Mesodermal cell (in vitro differentiated cells): ENCODE measurements around the gene NDST1.

Experiments used
- H3K27ac ChIP-seq: 2 replicates; pipeline ENCODE4 v1.7.0; 2013; ENCODE audit warnings: mild to moderate bottlenecking, low read depth, low read length, moderate library complexity; ENCODE audit not compliant: severe bottlenecking
- H3K36me3 ChIP-seq: 2 replicates; pipeline ENCODE4 v1.7.1; 2013; ENCODE audit warnings: mild to moderate bottlenecking, low read length, moderate library complexity; ENCODE audit not compliant: control insufficient read depth, insufficient read depth
- H3K4me1 ChIP-seq: one replicate; pipeline ENCODE4 v1.7.1; 2013; ENCODE audit warnings: mild to moderate bottlenecking, low read length; ENCODE audit not compliant: insufficient read depth, control insufficient read depth, poor library complexity, severe bottlenecking
- H3K4me3 ChIP-seq: 2 replicates; pipeline ENCODE4 v1.7.0; 2013; ENCODE audit warnings: low read length, control low read depth, mild to moderate bottlenecking; ENCODE audit not compliant: insufficient read depth, poor library complexity, severe bottlenecking; ENCODE audit errors: extremely low read depth
- H3K9me3 ChIP-seq: 2 replicates; pipeline ENCODE4 v1.7.1; 2013; ENCODE audit warnings: mild to moderate bottlenecking, low read length, moderate library complexity; ENCODE audit not compliant: control insufficient read depth
- WGBS, 2 experiments: methylation state at CpG; one replicate each; pipeline ENCODE4 v1.1.5; 2013; ENCODE audit warnings: missing lambda C conversion rate in 2 of 2; ENCODE audit not compliant: insufficient coverage in 2 of 2; 5-methylcytosine and 5-hydroxymethylcytosine counted together

The NDST1 gene

DNA sequence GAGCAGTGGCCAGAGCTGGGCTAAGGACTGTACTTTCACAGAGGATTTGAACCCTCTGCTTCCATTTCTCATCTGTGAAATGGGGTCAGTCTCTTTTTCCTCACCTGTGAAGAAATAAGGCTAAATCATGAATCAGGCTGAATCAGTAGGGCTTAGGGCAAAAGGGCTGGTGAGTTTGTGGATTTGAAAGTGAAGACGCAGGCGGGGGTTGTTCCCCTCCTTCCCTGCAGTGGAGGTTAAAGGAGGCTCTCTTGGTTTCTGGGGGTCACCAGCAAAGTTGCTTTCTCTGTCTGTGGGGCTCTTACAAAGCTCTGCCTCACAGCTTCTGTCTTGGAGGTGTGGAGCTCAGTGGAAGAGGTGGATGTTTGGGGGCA lies 17.6 kb upstream of the NDST1 start:
- Histone ChIP-seq H3K36me3 (peaks cover 31% of the 10 kb centered on the region), H3K27ac (peak overlapping the region; percentile 36), H3K4me1 (peaks cover 58% of the 10 kb centered on the region), H3K9me3 (no peaks in the 10 kb centered on the region), H3K4me3 (no peak overlapping the region)
- WGBS, 2 experiments, result 80 to 88% methylated on average over 2 of the region's 2 CpGs

GRCh38 chr5:150490754-150491153 lies 17.2 kb upstream of the NDST1 start:
- no CpG with 5 or more reads among the region's 1 CpG for WGBS, 2 experiments
- no peaks in the 10 kb centered on the region for H3K9me3 ChIP-seq
- peak overlapping the region; percentile 36 for H3K27ac ChIP-seq
- H3K4me3 ChIP-seq, result no peak overlapping the region
- H3K4me1 ChIP-seq, result peaks cover 58% of the 10 kb centered on the region
- peaks cover 35% of the 10 kb centered on the region for H3K36me3 ChIP-seq

- no peak overlapping the region for H3K4me3 ChIP-seq
- no peak overlapping the region for H3K27ac ChIP-seq
- peaks cover 41% of the 10 kb centered on the region for H3K36me3 ChIP-seq
- no peaks in the 10 kb centered on the region for H3K9me3 ChIP-seq
- H3K4me1 ChIP-seq, result peaks cover 63% of the 10 kb centered on the region
- WGBS, 2 experiments, result 88 to 100% methylated on average over 2 to 3 of the region's 4 CpGs
Measured at GRCh38 chr5:150491876-150492275, 16.1 kb upstream of the NDST1 start.

GRCh38 chr5:150492621-150493020 lies 15.3 kb upstream of the NDST1 start:
- H3K9me3 ChIP-seq, result no peaks in the 10 kb centered on the region
- H3K36me3 ChIP-seq, result peaks cover 44% of the 10 kb centered on the region
- H3K4me3 ChIP-seq, result no peak overlapping the region
- H3K4me1 ChIP-seq, result peaks cover 64% of the 10 kb centered on the region
- H3K27ac ChIP-seq, result no peak overlapping the region
- WGBS, 2 experiments, result 86 to 90% methylated on average over 2 to 5 of the region's 6 CpGs

DNA sequence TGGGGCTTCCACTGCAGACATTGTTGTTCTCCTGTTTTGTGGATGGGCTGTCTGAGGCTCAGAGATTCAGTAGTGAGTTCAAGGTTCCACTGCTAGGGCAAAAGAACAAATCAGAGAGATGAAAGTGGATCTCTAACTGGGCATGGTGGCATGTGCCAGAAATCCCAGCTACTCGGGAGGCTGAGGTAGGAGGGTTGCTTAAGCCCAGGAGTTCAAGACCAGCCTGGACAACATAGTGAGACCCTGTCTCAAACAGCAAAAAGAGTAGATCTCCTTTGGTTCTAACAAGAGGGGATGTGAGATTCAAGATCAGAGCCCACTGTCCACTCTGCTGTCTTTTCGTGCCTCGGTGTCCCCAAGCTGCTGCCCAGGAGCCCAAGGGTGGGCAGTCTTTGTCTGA lies 11.8 kb upstream of the NDST1 start:
- Histone ChIP-seq H3K27ac (no peak overlapping the region), H3K4me3 (no peak overlapping the region), H3K4me1 (peaks cover 47% of the 10 kb centered on the region), H3K9me3 (no peaks in the 10 kb centered on the region), H3K36me3 (peaks cover 64% of the 10 kb centered on the region)
- 91 to 100% methylated on average over 3 of the region's 3 CpGs for WGBS, 2 experiments

DNA sequence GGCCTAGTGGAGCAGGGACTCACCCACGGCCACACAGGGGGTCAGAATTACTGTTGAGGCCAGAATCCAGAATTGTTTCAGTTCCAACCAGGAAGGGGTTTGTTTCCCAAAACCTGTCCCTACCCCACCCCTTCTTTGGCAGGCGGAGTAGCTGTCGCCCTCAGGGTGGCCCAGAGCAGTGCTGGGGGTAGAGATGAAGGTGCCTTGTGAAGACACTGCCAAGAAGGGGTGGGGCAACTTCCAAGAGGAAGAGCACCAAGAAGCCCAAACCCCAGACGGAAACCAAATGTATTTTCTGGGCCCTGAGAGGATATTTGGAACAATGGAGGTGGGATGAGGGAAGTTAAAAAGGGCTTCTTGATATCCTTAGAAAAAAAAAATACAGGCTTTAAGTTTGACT lies 11.4 kb upstream of the NDST1 start:
- no peaks in the 10 kb centered on the region for H3K9me3 ChIP-seq
- WGBS, 2 experiments, result 100% methylated on average over 1 to 2 of the region's 4 CpGs
- no peak overlapping the region for H3K4me3 ChIP-seq
- peaks cover 65% of the 10 kb centered on the region for H3K36me3 ChIP-seq
- peak overlapping the region; percentile 45 for H3K27ac ChIP-seq
- H3K4me1 ChIP-seq, result peaks cover 47% of the 10 kb centered on the region

GRCh38 chr5:150497274-150497988 lies 10.5 kb upstream of the NDST1 start:
- H3K4me1 ChIP-seq, result peaks cover 44% of the 10 kb centered on the region
- WGBS, 2 experiments, result 82 to 86% methylated on average over 9 to 13 of the region's 14 CpGs
- H3K4me3 ChIP-seq, result no peak overlapping the region
- H3K36me3 ChIP-seq, result peaks cover 58% of the 10 kb centered on the region
- no peaks in the 10 kb centered on the region for H3K9me3 ChIP-seq
- no peak overlapping the region for H3K27ac ChIP-seq

GRCh38 chr5:150497989-150498317 lies 10.0 kb upstream of the NDST1 start:
- peaks cover 39% of the 10 kb centered on the region for H3K4me1 ChIP-seq
- WGBS, 2 experiments, result 92% methylated on average over 5 of the region's 5 CpGs
- no peak overlapping the region for H3K4me3 ChIP-seq
- H3K27ac ChIP-seq, result no peak overlapping the region
- no peaks in the 10 kb centered on the region for H3K9me3 ChIP-seq
- H3K36me3 ChIP-seq, result peaks cover 58% of the 10 kb centered on the region

DNA sequence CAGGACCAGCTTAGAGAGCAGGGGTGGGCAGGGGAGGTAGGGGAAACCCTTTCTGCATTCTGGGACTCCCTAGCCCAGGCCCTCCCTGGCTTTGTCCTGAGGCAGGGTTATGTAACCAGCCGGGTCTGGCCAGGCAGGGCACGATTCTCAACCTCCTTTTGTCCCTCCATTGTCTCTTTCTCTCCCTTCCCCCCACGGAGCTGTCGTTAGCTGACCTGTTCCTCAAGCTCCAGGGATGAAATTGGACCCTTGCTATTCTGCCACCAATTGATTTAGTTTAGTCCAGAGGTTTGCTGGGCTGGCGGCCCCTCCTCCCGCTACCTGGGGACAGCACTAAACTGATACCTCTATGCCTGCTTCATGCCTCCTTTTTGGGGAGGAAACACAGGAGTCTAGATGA lies 9.4 kb upstream of the NDST1 start:
- no peaks in the 10 kb centered on the region for H3K9me3 ChIP-seq
- H3K4me1 ChIP-seq, result peaks cover 39% of the 10 kb centered on the region
- peaks cover 56% of the 10 kb centered on the region for H3K36me3 ChIP-seq
- no peak overlapping the region for H3K4me3 ChIP-seq
- no peak overlapping the region for H3K27ac ChIP-seq
- whole genome bisulfite sequencing, 2 experiments, result 46 to 64% methylated on average over 5 to 6 of the region's 6 CpGs

DNA sequence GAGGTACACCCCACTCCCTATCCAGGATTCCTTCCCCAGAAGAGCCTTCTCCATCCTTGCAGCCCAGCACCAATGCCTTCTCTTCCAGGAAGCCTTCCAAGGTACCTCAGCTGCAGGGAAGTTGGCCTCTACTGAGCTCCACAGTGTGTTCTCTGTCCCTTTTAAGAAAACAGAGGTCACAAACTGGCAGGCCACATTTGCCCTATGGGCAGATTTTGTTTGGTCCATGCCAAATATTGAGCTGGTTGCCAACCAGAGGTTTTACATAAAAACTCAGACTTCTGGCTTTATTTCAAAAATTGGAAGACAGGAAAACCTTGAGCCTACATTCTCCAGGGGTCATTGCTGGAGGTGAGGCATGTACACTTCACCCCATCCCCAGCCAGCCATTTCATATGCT lies 9.0 kb upstream of the NDST1 start:
- H3K36me3 ChIP-seq, result peaks cover 54% of the 10 kb centered on the region
- no peak overlapping the region for H3K27ac ChIP-seq
- H3K4me1 ChIP-seq, result peaks cover 42% of the 10 kb centered on the region
- H3K4me3 ChIP-seq, result no peak overlapping the region
- no peaks in the 10 kb centered on the region for H3K9me3 ChIP-seq

- Histone ChIP-seq H3K9me3 (no peaks in the 10 kb centered on the region), H3K27ac (no peak overlapping the region), H3K36me3 (peaks cover 53% of the 10 kb centered on the region), H3K4me3 (no peak overlapping the region), H3K4me1 (peaks cover 47% of the 10 kb centered on the region)
- WGBS, 2 experiments, result 80 to 86% methylated on average over 5 to 7 of the region's 7 CpGs
Measured at GRCh38 chr5:150499437-150499956, 8.4 kb upstream of the NDST1 start.
